ENCODE data around the gene SERPINE1. TPM values are rescaled to one million over a fixed set of nuclear protein-coding genes. Genes with fewer than 3 reads are reported as not detected.

Gene SERPINE1
- total and polyA plus RNA-seq, 2 of the 8 experiments (the other 6 are each of a cell fraction or from before 2014, with no cell fraction given) = 3.7 to 5.6 TPM

DNA sequence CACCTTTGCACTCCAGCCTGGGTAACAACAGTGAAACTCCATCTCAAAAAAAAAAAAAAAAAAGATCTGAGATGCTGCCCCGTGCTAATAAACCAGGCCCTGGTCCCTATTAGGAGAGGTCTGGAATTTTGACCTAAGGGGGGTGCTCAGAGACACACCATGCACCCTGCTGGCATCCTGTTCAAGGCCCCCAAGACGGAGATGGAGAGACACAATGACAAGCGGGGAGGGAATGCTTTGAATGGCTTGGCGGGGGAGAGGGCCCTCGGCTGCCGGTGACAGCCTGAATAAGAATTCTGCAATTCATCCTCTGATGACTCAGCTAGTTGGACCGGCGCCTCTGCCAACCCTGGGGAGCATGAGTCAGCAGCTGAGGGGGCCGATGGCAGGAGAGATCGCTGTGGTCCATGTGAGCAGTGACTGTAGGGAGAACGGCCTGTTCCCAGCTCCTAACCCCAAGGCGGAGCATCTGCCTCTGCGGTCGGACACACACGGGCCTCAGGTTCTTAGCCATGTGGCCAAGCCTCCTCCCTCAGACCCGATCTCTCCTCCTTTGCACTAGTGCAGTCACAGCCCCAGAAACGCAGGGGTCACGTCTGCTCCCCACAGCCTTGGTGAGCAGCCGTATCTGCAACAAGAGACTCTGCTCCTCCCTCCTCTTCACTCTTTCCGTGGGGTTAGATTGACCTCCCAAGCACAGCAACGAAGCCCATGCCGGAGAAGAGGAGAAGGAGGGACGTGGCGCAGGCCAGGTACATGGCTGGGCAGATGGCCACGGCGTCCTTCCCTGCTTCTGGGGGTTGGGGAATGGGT is 26.7 kb upstream of the SERPINE1 start (continued):
- TF ChIP-seq KDM4A (IDR thresholded peaks at IDR 0.05; ENCODE audit: low read depth, low read length, severe bottlenecking) = no peak
- peak in 1 of 2 experiments; percentile 65; a peak in 1 of 3 replicates for TF ChIP-seq POLR2A (IDR thresholded peaks at IDR 0.05; ENCODE audit: control extremely low read depth in 1 of 2, low read depth in 2 of 2, low read length in 2 of 2)
- TF ChIP-seq, protein P1, sequence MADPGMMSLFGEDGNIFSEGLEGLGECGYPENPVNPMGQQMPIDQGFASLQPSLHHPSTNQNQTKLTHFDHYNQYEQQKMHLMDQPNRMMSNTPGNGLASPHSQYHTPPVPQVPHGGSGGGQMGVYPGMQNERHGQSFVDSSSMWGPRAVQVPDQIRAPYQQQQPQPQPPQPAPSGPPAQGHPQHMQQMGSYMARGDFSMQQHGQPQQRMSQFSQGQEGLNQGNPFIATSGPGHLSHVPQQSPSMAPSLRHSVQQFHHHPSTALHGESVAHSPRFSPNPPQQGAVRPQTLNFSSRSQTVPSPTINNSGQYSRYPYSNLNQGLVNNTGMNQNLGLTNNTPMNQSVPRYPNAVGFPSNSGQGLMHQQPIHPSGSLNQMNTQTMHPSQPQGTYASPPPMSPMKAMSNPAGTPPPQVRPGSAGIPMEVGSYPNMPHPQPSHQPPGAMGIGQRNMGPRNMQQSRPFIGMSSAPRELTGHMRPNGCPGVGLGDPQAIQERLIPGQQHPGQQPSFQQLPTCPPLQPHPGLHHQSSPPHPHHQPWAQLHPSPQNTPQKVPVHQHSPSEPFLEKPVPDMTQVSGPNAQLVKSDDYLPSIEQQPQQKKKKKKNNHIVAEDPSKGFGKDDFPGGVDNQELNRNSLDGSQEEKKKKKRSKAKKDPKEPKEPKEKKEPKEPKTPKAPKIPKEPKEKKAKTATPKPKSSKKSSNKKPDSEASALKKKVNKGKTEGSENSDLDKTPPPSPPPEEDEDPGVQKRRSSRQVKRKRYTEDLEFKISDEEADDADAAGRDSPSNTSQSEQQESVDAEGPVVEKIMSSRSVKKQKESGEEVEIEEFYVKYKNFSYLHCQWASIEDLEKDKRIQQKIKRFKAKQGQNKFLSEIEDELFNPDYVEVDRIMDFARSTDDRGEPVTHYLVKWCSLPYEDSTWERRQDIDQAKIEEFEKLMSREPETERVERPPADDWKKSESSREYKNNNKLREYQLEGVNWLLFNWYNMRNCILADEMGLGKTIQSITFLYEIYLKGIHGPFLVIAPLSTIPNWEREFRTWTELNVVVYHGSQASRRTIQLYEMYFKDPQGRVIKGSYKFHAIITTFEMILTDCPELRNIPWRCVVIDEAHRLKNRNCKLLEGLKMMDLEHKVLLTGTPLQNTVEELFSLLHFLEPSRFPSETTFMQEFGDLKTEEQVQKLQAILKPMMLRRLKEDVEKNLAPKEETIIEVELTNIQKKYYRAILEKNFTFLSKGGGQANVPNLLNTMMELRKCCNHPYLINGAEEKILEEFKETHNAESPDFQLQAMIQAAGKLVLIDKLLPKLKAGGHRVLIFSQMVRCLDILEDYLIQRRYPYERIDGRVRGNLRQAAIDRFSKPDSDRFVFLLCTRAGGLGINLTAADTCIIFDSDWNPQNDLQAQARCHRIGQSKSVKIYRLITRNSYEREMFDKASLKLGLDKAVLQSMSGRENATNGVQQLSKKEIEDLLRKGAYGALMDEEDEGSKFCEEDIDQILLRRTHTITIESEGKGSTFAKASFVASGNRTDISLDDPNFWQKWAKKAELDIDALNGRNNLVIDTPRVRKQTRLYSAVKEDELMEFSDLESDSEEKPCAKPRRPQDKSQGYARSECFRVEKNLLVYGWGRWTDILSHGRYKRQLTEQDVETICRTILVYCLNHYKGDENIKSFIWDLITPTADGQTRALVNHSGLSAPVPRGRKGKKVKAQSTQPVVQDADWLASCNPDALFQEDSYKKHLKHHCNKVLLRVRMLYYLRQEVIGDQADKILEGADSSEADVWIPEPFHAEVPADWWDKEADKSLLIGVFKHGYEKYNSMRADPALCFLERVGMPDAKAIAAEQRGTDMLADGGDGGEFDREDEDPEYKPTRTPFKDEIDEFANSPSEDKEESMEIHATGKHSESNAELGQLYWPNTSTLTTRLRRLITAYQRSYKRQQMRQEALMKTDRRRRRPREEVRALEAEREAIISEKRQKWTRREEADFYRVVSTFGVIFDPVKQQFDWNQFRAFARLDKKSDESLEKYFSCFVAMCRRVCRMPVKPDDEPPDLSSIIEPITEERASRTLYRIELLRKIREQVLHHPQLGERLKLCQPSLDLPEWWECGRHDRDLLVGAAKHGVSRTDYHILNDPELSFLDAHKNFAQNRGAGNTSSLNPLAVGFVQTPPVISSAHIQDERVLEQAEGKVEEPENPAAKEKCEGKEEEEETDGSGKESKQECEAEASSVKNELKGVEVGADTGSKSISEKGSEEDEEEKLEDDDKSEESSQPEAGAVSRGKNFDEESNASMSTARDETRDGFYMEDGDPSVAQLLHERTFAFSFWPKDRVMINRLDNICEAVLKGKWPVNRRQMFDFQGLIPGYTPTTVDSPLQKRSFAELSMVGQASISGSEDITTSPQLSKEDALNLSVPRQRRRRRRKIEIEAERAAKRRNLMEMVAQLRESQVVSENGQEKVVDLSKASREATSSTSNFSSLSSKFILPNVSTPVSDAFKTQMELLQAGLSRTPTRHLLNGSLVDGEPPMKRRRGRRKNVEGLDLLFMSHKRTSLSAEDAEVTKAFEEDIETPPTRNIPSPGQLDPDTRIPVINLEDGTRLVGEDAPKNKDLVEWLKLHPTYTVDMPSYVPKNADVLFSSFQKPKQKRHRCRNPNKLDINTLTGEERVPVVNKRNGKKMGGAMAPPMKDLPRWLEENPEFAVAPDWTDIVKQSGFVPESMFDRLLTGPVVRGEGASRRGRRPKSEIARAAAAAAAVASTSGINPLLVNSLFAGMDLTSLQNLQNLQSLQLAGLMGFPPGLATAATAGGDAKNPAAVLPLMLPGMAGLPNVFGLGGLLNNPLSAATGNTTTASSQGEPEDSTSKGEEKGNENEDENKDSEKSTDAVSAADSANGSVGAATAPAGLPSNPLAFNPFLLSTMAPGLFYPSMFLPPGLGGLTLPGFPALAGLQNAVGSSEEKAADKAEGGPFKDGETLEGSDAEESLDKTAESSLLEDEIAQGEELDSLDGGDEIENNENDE (IDR thresholded peaks at IDR 0.05; ENCODE audit: insufficient replicate concordance, low read length) = no peak
- peak; percentile 92 for TF ChIP-seq JUND (IDR thresholded peaks at IDR 0.05; ENCODE audit: low read length)
- TF ChIP-seq RAD21 (IDR thresholded peaks at IDR 0.05 in 1 of 2, conservative IDR thresholded peaks at IDR 0.05 in 1 of 2; ENCODE audit: low read depth in 2 of 2, low read length in 2 of 2) = no peak
- TF ChIP-seq KDM5A (IDR thresholded peaks at IDR 0.05; ENCODE audit: low read length) = no peak

Data from H1 (cell line).